COR-L47 (cell line): ENCODE measurements around the gene FUCA1.
A peak's percentile ranks its signal among the peaks of the same experiment; 100 is the strongest.
"Not testable (repeated sequence)": the region's sequence is repeated elsewhere in the genome, so short reads cannot be mapped to it uniquely, and the experiment has no call there.

Source experiments
- DNase-seq: peaks from one replicate; lab custom pipeline; 2025; lab: John Stamatoyannopoulos, UW

The FUCA1 gene

DNA sequence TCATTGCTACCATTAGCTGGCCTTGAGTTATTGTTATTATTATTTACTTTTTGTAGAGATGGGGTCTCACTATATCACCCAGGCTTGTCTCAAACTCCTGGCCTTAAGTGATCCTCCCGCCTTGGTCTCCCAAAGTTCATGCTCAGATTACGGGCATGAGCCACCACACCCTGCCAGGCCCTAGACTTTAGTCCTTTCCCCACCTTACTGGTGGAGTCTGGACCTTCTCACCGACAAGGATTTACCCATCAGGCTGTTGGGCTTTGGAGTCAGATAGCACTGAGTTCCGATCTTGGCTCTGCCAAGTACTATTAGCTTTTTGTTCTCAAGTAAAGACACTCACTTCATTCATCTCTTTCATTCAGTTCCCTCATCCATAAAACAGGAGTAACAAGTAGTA lies 27.9 kb upstream of the FUCA1 start:
- DNase-seq, result no peak

DNA sequence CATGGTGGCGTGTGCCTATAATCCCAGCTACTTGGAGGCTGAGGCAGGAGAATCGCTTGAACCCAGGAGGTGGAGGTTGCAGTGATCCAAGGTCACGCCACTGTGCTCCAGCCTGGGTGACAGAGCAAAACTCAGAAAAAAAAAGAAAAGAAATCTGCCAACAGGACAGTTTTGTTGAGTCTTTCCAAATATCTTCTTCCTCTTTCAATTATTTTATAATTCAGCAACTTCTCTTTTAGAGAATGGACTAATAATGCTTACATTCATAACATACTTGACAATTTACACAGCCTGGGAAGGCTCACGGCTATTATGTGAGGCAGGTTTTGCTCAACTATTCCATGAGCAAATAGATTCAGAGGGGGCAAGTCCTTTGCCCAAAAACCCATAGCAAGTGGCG lies 27.0 kb upstream of the FUCA1 start:
- DNase-seq, result no peak

DNA sequence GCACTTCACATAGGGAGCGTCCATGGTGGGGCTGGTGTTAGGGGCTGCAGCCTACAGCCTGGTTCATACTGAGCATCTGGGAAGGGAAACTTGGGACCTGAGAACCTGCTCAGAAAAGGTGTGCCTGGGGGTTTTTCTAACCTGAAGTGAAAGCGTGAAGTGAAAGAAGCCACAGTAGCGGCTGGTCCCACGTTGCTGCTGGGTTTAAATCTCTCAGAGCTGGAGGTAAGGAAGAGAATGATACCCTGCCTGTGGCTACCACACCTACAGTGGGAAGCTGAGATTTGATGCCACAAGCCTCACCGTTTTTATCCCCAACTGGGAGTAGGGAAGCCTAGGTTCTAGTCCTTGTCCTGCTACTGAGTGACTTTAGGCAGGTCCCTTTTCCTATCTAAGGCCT lies 21.0 kb upstream of the FUCA1 start:
- DNase-seq, result no peak

DNA sequence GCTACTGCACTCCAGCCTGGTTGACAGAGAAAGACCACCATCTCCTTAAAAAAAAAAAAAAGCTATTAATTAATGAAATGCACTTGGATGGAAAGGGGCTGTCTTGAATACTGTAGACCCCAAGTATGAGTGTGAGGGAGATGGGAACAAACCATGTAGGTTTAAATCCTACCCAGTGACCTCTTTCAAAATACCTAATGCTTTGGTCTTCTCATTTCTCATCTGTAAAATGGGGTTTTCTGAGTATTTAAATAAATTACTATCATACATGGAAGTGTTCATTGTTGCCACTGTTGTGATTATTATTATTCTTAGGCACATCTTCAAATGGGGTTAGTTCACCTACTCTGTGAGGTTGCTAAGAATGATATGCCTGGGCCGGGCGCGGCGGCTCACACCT lies 17.1 kb upstream of the FUCA1 start:
- DNase-seq, result no peak

DNA sequence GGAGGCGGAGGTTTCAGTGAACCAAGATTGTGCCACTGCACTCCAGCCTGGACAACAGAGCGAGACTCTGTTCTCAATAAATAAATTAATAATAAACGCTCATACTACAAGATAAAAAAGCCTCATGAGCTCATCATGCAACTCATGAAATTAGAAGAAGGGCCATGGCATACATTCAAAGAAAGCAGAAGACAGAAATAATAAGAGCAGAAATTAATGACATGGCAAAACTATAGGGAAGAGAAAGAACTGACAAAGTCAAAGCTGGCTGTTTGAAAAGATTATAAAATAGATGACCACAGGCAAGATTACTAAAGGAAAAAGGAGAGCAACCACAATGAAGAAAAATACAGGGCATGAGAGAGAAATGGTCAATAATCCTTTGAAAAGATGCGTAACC lies 14.7 kb upstream of the FUCA1 start:
- DNase-seq, result no peak

DNA sequence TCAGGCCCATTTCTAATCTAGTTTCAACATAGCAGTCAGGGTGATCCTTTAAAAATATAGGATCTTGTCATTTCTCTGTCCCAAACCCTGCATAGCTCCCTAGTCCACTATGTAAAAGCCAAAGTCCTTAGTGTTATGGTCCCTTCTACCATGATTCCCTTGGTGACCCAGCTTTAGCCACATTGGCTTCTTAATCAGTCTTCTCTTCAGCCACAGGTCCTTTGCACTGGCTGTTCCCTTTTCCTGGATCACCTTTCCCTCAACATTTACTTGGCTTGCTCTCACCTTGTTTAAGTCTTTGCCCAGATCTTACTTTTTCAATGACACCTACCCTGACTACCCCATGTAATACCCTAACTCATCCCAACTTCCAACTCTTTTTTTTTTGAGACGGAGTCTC lies 11.7 kb upstream of the FUCA1 start:
- no peak for DNase-seq

DNA sequence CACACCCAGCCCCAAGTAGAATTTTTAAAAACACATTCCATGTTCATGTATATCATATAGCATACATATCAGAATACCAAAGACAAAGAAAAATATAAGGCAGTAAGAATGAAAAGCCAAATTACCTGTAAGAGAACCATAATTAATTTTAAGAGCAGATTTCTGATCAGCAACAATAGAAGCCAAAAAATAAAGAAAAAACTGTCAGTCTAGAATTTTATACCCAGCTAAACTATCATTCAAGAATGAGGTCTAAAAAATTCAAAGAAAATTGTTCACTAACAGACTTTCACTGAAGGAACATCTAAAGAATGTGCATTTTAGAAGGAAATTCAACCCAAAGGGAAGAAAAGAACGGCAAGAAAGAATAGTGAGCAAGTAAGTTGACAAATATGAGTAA lies 10.6 kb upstream of the FUCA1 start:
- DNase-seq, result no peak

DNA sequence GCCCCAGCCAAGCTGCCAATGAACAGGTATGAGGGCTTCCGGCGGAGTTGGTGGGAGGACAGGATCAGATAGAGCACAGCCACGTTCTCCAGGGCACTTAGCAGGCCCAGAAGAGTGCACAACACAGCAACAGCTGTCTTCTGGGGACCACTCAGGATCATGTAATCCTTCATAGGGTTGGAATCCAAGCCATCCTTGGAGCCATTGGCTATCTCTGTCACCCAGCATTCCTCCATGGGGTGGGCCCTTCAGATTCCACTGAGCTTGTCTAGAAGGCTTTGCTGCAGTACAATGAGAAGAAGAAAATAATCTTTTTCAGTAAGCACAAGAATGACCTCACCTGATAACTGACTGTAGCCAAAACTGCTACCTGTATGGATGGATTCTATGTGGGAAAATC lies 7.3 kb upstream of the FUCA1 start:
- DNase-seq, result no peak

DNA sequence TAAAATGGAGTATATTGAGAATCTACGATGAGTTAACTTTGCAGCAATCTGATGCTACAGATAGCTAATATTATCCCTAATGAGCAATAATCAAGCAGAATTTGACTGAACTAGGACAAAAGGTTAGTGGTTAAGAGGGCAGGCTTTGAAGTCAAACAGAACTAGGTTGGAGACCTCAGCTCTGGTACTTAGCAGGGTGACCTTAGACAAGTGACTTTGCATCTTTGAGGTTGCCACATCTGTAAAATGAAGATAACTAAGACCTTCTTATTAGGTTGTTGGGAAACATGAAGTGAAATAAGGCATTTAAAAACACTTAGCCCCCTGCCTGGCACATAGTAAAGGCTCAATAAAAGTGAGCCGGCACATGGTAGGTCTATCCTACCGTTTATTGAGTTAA lies 4.3 kb upstream of the FUCA1 start:
- no peak for DNase-seq

DNA sequence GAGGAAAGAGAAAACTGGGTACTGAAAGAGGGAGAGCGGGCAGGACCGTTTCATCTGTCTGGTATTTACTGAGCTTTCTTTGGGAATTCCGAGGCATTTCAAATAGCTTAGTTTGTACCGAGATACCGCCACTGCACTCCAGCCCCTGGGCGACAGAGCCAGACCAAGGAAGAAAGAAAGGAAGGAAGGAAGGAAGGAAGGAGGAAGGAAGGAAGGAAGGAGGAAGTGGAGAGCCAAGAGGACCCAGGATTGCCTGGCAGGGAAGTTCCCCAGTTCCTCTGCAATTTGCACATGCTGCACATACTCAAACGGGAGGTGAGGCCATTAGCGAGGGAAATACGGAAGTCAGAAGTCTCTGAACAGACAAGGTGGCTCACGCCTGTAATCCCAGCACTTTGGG lies 961 bp upstream of the FUCA1 start:
- no peak for DNase-seq

DNA sequence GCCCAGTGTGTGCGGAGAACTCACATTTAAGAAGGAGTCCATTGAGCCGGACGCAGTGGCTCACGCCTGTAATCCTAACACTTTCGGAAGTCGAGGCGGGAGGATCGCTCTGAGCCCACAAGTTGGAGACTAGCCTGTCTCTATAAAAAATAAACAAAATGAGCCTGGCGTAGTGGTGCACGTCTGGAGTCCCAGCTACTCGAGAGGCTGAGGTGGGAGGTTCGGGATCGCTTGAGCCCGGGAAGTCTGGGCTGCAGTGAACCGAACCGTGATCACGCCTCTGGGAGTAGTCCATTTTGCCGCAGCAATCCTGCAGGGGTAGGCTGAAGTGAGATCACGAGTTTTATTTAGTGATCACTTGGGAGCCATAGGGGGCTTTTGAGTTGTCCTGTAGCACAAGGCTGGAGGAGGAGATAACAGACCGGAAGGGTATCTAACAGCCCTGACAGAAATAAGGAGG lies 497 bp upstream of the FUCA1 start:
- peak; percentile 12 for DNase-seq

DNA sequence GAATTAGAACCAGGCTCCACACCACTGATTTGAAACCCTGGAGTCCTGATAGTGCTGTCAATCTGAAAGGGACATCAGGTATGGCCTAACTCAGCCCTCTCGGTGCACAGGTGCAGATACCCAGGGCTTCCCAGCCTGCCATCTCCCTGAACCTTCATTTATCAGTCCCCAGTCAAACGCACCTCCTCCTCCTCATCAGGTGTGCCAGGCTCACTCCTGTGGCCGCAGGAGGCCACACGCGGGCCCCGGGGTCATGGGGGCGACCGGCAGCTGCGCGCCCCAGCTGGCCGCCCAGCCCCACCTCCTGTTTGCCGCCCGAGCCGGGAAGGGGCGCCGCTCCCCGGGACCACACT lies 572 bp downstream of the FUCA1 start:
- no peak for DNase-seq

DNA sequence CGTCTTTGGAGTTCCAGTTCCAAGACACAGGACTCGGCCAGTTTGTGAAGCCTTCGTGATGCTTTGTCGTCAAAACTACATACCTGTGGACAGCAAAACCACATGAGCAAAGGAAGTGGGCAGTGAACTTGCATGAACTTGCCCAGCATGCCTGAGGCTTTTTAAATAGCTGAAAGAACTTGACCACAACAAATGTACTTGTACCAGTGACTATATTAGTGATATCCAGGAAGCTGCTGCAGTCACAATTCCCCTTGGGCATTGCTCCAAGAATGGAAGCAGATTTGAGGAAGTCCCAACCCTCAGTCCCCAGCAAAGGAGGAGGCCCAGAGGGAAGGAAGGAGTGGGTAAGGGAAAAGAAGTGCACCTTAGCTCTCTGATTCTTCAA lies 2.6 kb downstream of the FUCA1 start:
- no peak for DNase-seq

DNA sequence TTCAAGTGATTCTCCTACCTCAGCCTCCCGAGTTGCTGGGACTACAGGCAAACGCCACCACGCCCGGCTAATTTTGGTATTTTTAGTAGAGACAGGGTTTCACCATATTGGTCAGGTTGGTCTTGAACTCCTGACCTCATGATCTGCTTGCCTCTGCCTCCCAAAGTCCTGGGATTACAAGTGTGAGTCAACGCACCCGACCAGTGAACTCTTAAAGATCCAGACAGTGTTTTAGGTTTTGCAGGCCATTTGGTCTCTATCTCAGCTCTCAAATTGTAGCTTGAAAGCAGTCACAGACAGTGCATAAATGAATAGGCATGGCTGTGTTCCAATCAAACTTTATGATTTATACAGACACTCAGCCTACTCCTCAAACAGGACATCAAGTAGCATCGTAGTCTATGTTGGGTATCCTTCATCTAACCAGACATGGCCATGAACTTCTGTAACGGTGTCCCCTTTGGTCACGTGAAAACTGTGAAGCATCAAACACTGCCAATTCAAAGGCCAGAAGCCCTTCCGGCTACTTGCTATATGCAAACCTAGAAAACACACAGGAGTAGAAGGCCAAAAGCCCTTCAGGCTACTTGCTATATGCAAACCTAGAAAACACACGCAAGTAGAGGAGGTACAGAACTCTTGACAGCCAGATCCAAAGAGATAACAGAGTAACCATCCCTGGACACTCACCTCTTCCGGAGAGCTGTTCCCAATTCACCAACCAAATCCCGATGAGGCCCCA lies 3.1 kb downstream of the FUCA1 start:
- no peak for DNase-seq

DNA sequence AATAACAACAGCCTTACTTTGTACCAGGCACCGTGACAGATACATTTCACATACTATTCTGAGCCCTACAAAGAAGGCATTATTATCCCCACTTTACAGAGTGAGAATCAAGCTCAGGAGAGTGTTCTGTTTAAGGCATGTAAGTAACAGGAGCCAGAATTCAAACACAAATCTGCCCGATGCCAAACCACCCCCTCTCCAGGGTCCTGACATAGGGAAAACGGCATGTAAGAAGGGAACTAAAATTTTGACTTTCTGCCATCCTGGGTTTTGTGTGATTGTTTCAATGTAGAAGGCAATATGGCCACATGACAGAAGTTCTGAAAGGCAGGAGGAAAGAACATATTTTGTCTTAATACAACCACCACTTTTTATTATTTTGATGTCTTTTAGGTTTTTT lies 5.5 kb downstream of the FUCA1 start:
- no peak for DNase-seq

DNA sequence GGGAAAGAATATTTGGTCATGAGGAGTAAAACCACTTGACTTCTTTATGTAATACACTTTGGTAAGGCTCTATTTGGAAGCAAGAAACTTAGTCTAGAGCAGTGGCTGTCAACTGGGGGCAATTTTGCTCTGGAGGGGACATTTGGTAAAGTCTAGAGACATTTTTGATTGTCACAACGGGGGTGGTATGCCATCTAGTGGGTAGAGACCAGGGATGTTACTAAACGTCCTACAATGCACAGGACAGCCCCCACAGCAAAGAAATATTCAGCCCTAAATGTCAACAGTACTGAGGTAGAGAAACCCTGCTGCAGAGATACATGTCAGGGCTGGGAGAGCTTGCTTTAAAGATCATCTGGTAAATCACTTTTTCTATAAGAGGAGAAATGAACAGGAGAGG lies 13.5 kb downstream of the FUCA1 start:
- DNase-seq, result no peak

DNA sequence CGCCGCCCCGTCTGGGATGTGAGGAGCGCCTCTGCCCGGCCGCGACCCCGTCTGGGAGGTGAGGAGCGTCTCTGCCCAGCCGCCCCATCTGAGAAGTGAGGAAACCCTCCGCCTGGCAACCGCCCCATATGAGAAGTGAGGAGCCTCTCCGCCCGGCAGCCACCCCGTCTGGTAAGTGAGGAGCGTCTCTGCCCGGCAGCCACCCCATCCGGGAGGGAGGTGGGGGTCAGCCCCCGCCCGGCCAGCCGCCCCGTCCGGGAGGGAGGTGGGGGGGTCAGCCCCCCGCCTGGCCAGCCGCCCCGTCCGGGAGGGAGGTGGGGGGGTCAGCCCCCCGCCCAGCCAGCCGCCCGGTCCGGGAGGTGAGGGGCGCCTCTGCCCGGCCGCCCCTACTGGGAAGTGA lies 15.0 kb downstream of the FUCA1 start:
- DNase-seq, result not testable (repeated sequence)

DNA sequence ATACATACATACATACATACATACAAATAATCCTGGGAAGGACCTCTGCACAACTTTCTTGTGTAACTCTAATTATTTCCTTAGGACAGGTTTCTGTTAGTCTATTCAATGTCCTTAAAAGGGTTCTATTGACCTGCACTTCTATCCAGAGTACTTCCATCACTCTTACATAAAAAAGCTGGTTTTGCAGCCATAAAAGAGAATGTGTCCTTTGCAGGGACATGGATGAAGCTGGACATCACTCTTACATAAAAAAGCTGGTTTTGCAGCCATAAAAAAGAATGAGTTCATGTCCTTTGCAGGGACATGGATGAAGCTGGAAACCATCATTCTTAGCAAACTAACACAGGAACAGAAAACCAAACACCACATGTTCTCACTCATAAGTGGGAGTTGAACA lies 16.7 kb downstream of the FUCA1 start:
- DNase-seq, result not testable (repeated sequence)

DNA sequence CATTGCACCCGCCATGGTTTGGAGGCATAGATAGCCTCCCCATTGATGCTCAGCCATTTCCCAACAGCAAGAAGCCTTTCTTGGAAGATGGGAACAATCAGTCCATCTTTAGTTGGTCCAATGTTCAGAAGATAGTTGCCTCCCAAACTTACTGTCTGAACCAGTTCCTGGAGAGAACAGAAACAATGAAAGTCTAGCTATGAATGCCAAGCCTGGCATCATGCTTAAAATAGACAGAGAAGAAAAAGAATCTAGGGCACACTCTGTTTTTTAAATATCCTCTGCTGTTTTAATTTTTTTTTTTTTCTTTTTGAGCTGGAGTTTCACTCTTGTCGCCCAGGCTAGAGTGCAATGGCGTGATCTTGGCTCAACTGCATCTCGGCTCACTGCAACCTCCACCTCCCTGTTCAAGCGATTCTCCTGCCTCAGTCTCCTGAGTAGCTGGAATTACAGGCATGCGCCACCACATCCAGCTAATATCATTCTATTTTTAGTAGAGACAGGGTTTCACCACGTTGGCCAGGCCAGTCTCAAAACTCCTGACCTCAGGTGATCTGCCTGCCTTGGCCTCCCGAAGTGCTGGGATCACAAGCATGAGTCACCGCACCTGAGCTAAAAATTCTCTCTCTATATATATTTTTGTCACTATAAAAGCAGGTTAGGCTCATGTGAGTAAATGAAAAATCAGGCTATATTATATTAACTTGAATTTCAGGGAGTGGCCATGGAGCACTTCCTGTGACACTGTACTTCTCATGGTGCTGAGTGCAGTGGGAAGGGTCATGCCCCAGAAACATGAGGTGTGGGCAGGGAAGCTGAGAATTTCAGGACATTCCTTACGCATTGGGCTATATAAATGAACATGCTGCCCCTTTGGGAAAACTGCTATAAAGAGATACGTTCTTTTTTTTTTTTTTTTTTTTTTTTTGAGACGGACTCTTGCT lies 19.1 kb downstream of the FUCA1 start:
- no peak for DNase-seq

DNA sequence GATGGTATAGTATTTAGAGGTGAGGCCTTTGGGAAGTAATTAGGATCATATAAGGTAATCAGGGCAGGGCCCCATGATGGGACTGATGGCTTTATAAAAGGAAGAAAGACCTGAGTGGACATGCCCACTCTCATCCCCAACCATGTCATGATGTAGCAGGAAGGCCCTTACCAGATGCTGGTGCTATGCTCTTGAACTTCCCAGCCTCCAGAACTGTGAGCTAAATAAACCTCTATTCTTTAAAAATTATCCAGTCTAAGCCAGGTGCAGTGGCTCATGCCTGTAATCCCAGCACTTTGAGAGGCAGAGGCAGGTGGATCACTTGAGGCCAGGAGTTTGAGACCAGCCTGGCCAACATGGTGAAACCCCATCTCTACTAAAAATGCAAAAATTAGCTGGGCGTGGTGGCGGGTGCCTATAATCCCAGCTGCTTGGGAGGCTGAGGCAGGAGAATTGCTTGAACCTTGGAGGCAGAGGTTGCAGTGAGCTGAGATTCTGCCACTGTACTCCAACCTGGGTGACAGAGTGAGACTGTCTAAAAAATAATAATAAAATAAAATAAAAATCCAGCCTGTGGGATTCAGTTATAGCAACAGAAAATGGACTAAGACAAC lies 20.5 kb downstream of the FUCA1 start:
- not testable (repeated sequence) for DNase-seq

DNA sequence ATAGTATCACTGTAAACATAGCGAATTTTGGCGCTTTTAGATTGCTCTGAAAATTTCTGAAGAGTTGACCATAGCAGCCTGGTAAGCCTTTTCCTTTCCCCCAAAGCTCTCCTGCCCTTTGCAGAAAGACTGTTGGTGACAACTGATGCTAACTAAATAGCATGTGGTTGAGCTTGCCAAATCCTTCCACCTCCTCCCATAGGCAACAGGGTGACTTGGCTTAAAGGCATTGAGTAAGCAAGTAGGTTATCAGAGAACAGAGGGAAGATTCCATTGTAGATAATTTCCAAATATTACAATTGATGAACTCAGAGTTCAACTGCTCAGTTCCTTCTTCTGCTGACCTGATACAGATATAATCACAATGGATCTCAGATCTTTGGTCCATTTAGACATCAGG lies 22.9 kb downstream of the FUCA1 start:
- DNase-seq, result no peak

DNA sequence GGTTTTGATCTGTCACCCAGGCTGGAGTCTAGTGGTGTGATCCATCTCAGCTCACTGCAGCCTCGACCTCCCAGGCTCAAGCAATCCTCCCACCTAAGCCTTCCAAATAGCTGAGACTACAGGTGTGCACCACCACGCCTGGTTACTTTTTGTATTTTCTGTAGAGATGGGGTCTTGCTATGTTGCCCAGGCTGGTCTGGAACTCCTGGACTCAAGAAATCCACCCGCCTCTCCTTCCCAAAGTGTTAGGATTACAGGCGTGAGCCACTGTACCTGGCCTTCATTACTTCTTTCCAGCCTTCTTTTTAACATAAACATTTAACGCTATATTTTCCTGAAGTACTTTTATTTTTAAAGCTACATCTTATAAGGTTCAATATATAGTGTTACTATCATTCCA lies 24.4 kb downstream of the FUCA1 start:
- no peak for DNase-seq

DNA sequence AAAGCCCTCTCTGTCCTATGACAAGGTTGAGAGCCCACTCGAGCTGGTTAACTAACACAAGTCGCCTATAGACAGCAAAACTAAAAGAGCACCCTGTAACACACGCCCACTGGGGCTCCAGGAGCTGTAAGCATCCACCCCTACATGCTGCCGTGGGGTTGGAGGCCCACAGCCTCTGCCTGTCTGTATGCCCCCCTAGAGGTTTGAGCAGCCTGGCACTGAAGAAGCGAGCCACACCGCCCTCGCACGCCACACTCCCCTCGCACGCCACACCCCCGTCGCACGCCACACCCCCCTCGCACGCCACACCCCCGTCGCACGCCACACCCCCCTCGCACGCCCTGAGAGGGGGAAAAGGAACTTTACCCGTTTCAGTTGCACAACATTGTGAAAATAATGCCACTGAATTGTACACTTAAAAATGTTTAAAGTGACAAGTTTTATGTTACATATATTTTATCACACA lies 29.7 kb downstream of the FUCA1 start:
- no peak for DNase-seq
